Activated CD8-positive, alpha-beta T cell treated with anti-CD3 and anti-CD28 coated beads for 36 hours (primary cell): ENCODE data around the gene C22orf39. TPM values are rescaled to one million over a fixed set of nuclear protein-coding genes. Genes with fewer than 3 reads are reported as not detected.
A peak's percentile ranks its signal among the peaks of the same experiment; 100 is the strongest.

Experiments
- ATAC-seq: fragments of 200-7000 bp; cut with Tn5 transposase; one replicate; pipeline ENCODE4 v1.10.0; 2021; ENCODE audit warnings: mild to moderate bottlenecking, moderate library complexity
- CTCF ChIA-PET: fragments of 350-600 bp; sonication (Branson Sonifier 250); formaldehyde crosslinking; loops from one replicate; lab custom pipeline; 2021; ENCODE audit warnings: antibody characterized with exemption; lab: Charles Lee
- POLR2A ChIA-PET: fragments of 350-600 bp; sonication (Branson Sonifier 250); formaldehyde crosslinking; loops from one replicate; lab custom pipeline; 2021; ENCODE audit warnings: antibody characterized with exemption; lab: Charles Lee
- DNase-seq: peaks from one replicate; pipeline ENCODE4 v3.0.0-alpha.2; 2020
- H3K27ac Mint-ChIP-seq: one replicate; pipeline ENCODE4 v1.8.0; 2021; ENCODE audit warnings: mild to moderate bottlenecking, mixed read lengths
- H3K27me3 Mint-ChIP-seq: one replicate; pipeline ENCODE4 v1.8.0; 2021; ENCODE audit warnings: mixed read lengths
- H3K36me3 Mint-ChIP-seq: one replicate; pipeline ENCODE4 v1.8.0; 2021; ENCODE audit warnings: low read depth, mixed read lengths
- H3K4me1 Mint-ChIP-seq: one replicate; pipeline ENCODE4 v1.8.0; 2021; ENCODE audit warnings: low read depth, mixed read lengths
- H3K4me3 Mint-ChIP-seq: one replicate; pipeline ENCODE4 v1.8.0; 2021; ENCODE audit warnings: mild to moderate bottlenecking, moderate library complexity, mixed read lengths
- H3K9me3 Mint-ChIP-seq: one replicate; pipeline ENCODE4 v1.8.0; 2021; ENCODE audit warnings: mixed read lengths
- intact Hi-C: fragments of 100-400 bp; cut with micrococcal nuclease; formaldehyde crosslinking; loops from one replicate; pipeline ENCODE4 v1.10.0; 2022
- total RNA-seq, 2 experiments: library from RNA; stranded (reverse); gene quantifications; one replicate each; pipeline ENCODE4 v1.2.3, GENCODE V29; 2021
- TF ChIP-seq, protein P1 (sequence below): fragments of 200-600 bp; IDR thresholded peaks from one replicate; pipeline ENCODE4 v1.8.0; 2022; ENCODE audit warnings: antibody characterized with exemption, mild to moderate bottlenecking

The C22orf39 gene
- total RNA-seq, 2 experiments from 2014 or later: 26.9 to 29.8 TPM

DNA sequence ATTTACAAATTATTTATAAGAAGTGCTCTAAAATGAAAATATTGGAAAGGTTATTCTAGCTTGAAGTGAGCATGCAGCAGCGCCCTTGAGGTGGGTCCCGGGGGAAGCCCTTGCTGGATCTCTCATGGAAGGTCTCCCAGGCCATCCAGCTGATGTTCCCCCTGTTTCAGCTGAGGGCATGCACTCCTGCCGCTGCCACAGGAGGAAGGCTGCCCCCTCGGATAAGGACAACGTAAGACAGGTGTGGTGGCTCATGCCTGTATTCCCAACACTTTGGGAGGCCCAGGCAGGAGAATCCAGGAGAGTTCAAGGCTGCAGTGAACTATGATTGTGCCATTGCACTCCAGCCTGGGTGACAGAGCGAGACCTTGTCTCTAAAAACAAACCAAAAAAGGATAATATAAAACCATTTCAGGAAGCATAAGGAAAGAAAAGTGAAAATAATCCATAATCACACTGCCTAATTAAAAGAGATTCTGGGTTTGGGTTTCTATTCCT lies 47.2 kb upstream of the C22orf39 start:
- Mint-ChIP-seq H3K27ac (no peak overlapping the region), H3K27me3 (no peaks in the 10 kb centered on the region), H3K4me3 (no peak overlapping the region), H3K4me1 (peaks cover 9% of the 10 kb centered on the region), H3K36me3 (peaks cover 54% of the 10 kb centered on the region), H3K9me3 (no peaks in the 10 kb centered on the region)
- intact Hi-C loops: no loop called here
- DNase-seq (no peak), ATAC-seq (no peak)
- TF ChIP-seq, protein P1, sequence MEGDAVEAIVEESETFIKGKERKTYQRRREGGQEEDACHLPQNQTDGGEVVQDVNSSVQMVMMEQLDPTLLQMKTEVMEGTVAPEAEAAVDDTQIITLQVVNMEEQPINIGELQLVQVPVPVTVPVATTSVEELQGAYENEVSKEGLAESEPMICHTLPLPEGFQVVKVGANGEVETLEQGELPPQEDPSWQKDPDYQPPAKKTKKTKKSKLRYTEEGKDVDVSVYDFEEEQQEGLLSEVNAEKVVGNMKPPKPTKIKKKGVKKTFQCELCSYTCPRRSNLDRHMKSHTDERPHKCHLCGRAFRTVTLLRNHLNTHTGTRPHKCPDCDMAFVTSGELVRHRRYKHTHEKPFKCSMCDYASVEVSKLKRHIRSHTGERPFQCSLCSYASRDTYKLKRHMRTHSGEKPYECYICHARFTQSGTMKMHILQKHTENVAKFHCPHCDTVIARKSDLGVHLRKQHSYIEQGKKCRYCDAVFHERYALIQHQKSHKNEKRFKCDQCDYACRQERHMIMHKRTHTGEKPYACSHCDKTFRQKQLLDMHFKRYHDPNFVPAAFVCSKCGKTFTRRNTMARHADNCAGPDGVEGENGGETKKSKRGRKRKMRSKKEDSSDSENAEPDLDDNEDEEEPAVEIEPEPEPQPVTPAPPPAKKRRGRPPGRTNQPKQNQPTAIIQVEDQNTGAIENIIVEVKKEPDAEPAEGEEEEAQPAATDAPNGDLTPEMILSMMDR: no peak
- CTCF ChIA-PET: no interaction called here
- POLR2A ChIA-PET: interaction anchor here (1.1 to 2.5 kb wide), 4 partner anchors 10 to 17 kb away, joined by 5 to 12 read pairs (median 5); partner anchors contain the start of genes CDC45 and UFD1

DNA sequence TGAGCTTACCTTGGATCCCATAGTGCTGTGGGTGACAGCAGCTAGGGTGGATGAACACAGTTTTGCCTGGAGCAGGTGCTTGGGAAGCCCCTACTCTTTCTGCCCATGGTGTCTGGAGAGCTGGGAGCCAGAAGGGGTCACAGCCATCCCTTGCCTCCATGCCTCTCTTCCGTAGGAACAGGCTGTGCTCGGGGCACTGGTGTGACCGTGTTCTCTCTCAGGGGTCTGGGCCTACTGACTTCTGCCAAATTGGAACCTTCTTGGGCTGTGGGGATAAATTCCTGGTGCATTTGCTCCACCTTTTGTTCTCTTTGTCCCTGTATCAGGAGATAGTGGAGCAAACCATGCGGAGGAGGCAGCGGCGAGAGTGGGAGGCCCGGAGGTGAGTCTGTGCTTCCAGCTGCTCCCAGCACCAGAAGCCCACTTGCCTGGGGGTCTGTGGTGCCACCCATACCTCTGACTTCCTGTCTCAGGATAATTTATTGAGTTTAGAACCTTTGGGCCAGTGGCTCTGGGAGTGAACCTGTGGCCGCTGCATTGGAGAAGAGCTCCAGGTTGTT lies 46.6 kb upstream of the C22orf39 start:
- ATAC-seq: no peak
- CTCF ChIA-PET: no interaction called here
- Mint-ChIP-seq H3K4me1 (peaks cover 9% of the 10 kb centered on the region), H3K27me3 (no peaks in the 10 kb centered on the region), H3K27ac (no peak overlapping the region), H3K36me3 (peaks cover 56% of the 10 kb centered on the region), H3K9me3 (no peaks in the 10 kb centered on the region), H3K4me3 (no peak overlapping the region)
- no peak for DNase-seq
- TF ChIP-seq, protein P1: no peak
- intact Hi-C loops: no loop called here
- POLR2A ChIA-PET: interaction anchor here (0.9 to 2.5 kb wide), 5 partner anchors 10 to 116 kb away, joined by 3 to 12 read pairs (median 5); partner anchors contain the start of genes CDC45 and UFD1

DNA sequence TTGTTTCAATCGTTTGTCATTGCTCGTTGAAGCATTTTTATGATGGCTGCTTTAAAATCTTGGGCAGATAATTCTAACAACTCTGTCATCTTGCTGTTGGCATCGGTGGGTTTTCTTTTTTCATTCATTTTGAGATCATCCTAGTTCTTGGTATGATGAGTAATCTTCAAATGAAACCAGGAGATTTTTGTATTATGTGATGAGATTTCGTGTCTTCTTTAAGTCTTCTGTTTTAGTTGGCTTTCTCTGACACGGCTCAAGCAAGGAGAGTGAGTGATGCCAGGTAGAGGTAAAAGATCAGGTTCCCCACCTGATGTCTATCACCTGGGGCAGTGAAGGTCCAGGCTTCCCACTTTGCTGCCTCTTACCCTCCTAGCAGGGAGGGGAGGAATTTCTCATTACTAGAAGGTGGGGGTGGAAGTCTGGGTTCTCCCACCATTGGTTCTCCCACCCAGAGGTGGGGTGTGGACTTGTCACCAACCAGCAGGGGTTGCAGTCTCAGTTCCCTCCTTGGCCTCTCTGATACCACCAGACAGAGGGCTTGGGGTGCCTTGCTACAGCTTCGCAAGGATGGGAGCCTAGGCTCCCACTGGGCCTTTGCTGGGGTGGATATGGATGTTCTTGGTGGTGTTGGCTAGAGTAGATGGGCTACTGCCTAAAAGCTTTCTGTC lies 45.1 kb upstream of the C22orf39 start:
- intact Hi-C loops: no loop called here
- H3K4me3 Mint-ChIP-seq: no peak overlapping the region
- peaks cover 9% of the 10 kb centered on the region for H3K4me1 Mint-ChIP-seq
- no peaks in the 10 kb centered on the region for H3K27me3 Mint-ChIP-seq
- H3K36me3 Mint-ChIP-seq: peaks cover 57% of the 10 kb centered on the region
- ATAC-seq (peak; percentile 53), DNase-seq (no peak)
- H3K9me3 Mint-ChIP-seq: no peaks in the 10 kb centered on the region
- peak overlapping the region; percentile 2 for H3K27ac Mint-ChIP-seq
- TF ChIP-seq, protein P1: no peak
- ChIA-PET CTCF (no interaction called here), POLR2A (interaction anchor here (2.2 to 2.5 kb wide), 2 partner anchors 9 to 13 kb away, joined by 5 to 12 read pairs; no protein-coding TSS in a partner anchor)

DNA sequence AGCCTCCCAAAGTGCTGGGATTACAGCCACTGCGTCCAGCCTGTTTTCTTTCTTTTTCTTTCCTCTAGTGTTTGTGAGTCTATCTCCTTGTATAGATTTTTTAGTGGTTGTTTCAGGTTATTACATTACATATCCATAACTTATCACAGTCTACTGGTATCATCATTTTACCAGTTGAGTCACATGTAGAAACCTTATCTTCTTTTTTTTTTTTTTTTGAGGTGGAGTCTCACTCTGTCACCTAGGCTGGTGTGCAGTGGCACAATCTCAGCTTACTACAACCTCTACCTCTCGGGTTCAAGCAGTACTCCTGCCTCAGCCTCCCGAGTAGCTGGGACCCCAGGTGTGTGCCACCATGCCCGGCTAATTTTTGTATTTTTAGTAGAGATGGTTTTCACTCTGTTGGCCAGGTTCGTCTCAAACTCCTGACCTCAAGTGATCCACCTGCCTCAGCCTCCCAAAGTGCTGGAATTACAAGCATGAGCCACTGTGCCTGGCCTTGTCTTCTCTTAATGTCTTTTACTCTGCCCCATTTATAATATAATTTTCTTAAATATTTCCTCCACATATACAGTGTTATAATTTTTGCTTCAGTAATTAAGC lies 43.2 kb upstream of the C22orf39 start:
- DNase-seq: no peak
- TF ChIP-seq, protein P1: no peak

More for the DNA sequence above, 43.2 kb upstream of the C22orf39 start:
- Mint-ChIP-seq H3K36me3 (peaks cover 51% of the 10 kb centered on the region), H3K4me1 (peaks cover 9% of the 10 kb centered on the region), H3K27ac (no peak overlapping the region), H3K27me3 (no peaks in the 10 kb centered on the region), H3K4me3 (no peak overlapping the region), H3K9me3 (no peaks in the 10 kb centered on the region)
- CTCF ChIA-PET: interaction anchor here (1.3 kb wide), 1 partner anchor 139 kb away, joined by 4 read pairs; no protein-coding TSS in a partner anchor
- POLR2A ChIA-PET: interaction anchor here (1.3 kb wide), 1 partner anchor 11 kb away, joined by 4 read pairs; the partner anchor contains the start of gene CDC45
- no peak for ATAC-seq
- intact Hi-C loops: no loop called here
